Measurements from ENCODE around the gene FXYD4. TPM values are rescaled to one million over a fixed set of nuclear protein-coding genes. Genes with fewer than 3 reads are reported as not detected.

Gene FXYD4
- total and polyA plus RNA-seq, 4 donors, result not detected

GRCh38 chr10:43375401-43376020 lies 4.1 kb downstream of the FXYD4 start:
- Histone ChIP-seq H3K27ac (ENCODE audit: low read depth in 1 of 2, low read length in 2 of 2) (no peak overlapping the region), H3K36me3 (ENCODE audit: control insufficient read depth in 1 of 2, insufficient read depth in 2 of 2, low read length in 1 of 2) (no peaks in the 10 kb centered on the region), H3K4me1 (ENCODE audit: control insufficient read depth in 1 of 2, insufficient read depth in 2 of 2, low read length in 2 of 2) (no peaks in the 10 kb centered on the region), H3K27me3 (ENCODE audit: control insufficient read depth in 1 of 2, insufficient read depth in 2 of 2, low read length in 1 of 2) (no peaks in the 10 kb centered on the region), H3K9me3 (ENCODE audit: control insufficient read depth, low read length) (no peaks in the 10 kb centered on the region), H3K4me3 (ENCODE audit: low read length in 2 of 2) (no peak overlapping the region)
- intact Hi-C loops (cut with DNase I), result no loop called here
- peak; percentile 26 to 67 for DNase-seq
- WGBS, 2 donors, result 86% methylated on average over 11 to 12 of the region's 12 CpGs
- ATAC-seq (ENCODE audit: low FRiP score), result no peak

DNA sequence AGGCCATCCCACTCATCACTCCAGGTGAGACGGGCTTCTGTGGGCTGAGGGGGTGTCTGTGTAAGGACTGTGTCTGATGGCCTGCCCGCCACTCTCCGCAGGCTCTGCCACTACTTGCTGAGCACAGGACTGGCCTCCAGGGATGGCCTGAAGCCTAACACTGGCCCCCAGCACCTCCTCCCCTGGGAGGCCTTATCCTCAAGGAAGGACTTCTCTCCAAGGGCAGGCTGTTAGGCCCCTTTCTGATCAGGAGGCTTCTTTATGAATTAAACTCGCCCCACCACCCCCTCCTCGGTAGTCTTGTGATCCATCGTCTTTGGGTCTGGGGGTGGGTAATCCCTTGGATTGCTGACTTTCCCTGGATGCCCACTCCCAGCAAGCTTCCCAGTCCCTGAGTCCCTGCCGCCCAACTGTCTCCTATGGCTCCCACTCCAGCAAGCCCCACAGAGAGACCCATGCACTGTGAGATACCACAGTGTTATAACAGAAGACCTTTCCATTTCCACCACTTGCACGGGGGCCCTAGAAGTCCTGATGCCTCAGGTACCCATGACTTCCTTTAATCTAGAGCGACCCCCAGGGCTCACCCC lies 4.7 kb downstream of the FXYD4 start:
- Histone ChIP-seq H3K9me3 (ENCODE audit: control insufficient read depth, low read length) (no peaks in the 10 kb centered on the region), H3K36me3 (ENCODE audit: control insufficient read depth in 1 of 2, insufficient read depth in 2 of 2, low read length in 1 of 2) (no peaks in the 10 kb centered on the region), H3K4me1 (ENCODE audit: control insufficient read depth in 1 of 2, insufficient read depth in 2 of 2, low read length in 2 of 2) (no peaks in the 10 kb centered on the region), H3K27ac (ENCODE audit: low read depth in 1 of 2, low read length in 2 of 2) (no peak overlapping the region), H3K4me3 (ENCODE audit: low read length in 2 of 2) (no peak overlapping the region), H3K27me3 (ENCODE audit: control insufficient read depth in 1 of 2, insufficient read depth in 2 of 2, low read length in 1 of 2) (no peaks in the 10 kb centered on the region)
- DNase-seq (peak; percentile 23 to 65), ATAC-seq (ENCODE audit: low FRiP score) (no peak)
- intact Hi-C loops (cut with DNase I), result no loop called here
- 89 to 94% methylated on average over 9 of the region's 9 CpGs for WGBS, 2 donors

DNA sequence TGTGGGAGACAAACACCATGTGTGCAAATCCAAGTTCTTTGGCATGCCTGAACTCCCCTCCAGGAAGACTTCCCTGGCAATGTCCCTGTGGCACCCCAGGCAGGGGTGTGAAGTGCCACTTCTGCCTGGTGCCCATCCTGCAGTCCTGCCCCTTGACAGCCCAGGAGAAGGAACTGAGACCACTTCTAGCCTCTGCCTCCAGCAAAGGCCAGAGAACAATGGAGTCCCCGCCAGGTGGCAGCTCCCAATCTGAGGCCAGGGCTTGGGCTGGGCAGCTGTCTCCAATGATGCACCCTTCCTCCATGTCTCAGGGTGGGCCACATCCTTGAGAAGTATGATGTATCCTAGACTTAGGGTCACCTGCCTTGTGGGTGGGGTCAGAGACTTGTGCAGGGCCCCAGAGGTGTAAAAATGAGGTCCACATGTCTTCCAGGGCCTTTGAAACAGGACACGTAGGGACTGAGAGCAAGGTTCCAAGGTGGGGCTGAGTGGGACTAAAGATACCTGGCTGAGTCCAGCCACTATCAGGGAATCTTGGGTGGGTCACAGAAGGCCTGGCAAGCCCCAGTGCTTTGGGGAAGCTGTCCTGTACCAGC lies 5.5 kb downstream of the FXYD4 start:
- ATAC-seq (ENCODE audit: low FRiP score) (no peak), DNase-seq (peak; percentile 29 to 53)
- intact Hi-C loops (cut with DNase I), result no loop called here
- H3K36me3 ChIP-seq (ENCODE audit: control insufficient read depth in 1 of 2, insufficient read depth in 2 of 2, low read length in 1 of 2), result no peaks in the 10 kb centered on the region
- no peaks in the 10 kb centered on the region for H3K27me3 ChIP-seq (ENCODE audit: control insufficient read depth in 1 of 2, insufficient read depth in 2 of 2, low read length in 1 of 2)
- no peak overlapping the region for H3K4me3 ChIP-seq (ENCODE audit: low read length in 2 of 2)
- no peak overlapping the region for H3K27ac ChIP-seq (ENCODE audit: low read depth in 1 of 2, low read length in 2 of 2)
- no peaks in the 10 kb centered on the region for H3K4me1 ChIP-seq (ENCODE audit: control insufficient read depth in 1 of 2, insufficient read depth in 2 of 2, low read length in 2 of 2)
- WGBS, 2 donors, result 48 to 76% methylated on average over 2 of the region's 2 CpGs
- H3K9me3 ChIP-seq (ENCODE audit: control insufficient read depth, low read length), result no peaks in the 10 kb centered on the region

GRCh38 chr10:43377424-43377883 lies 6.0 kb downstream of the FXYD4 start:
- 80 to 87% methylated on average over 13 of the region's 13 CpGs for WGBS, 2 donors
- ATAC-seq (ENCODE audit: low FRiP score) (no peak), DNase-seq (peak; percentile 13 to 66)
- Histone ChIP-seq H3K4me3 (ENCODE audit: low read length in 2 of 2) (no peak overlapping the region), H3K9me3 (ENCODE audit: control insufficient read depth, low read length) (no peaks in the 10 kb centered on the region), H3K27me3 (ENCODE audit: control insufficient read depth in 1 of 2, insufficient read depth in 2 of 2, low read length in 1 of 2) (no peaks in the 10 kb centered on the region), H3K36me3 (ENCODE audit: control insufficient read depth in 1 of 2, insufficient read depth in 2 of 2, low read length in 1 of 2) (no peaks in the 10 kb centered on the region), H3K27ac (ENCODE audit: low read depth in 1 of 2, low read length in 2 of 2) (no peak overlapping the region), H3K4me1 (ENCODE audit: control insufficient read depth in 1 of 2, insufficient read depth in 2 of 2, low read length in 2 of 2) (no peaks in the 10 kb centered on the region)
- intact Hi-C loops (cut with DNase I), result no loop called here

- H3K4me3 ChIP-seq (ENCODE audit: low read length in 2 of 2), result no peak overlapping the region
- no peaks in the 10 kb centered on the region for H3K4me1 ChIP-seq (ENCODE audit: control insufficient read depth in 1 of 2, insufficient read depth in 2 of 2, low read length in 2 of 2)
- intact Hi-C loops (cut with DNase I), result no loop called here
- 87 to 92% methylated on average over 5 of the region's 5 CpGs for WGBS, 2 donors
- peaks cover 0 to 2% of the 10 kb centered on the region in 2 donors for H3K36me3 ChIP-seq (ENCODE audit: control insufficient read depth in 1 of 2, insufficient read depth in 2 of 2, low read length in 1 of 2)
- H3K27ac ChIP-seq (ENCODE audit: low read depth in 1 of 2, low read length in 2 of 2), result no peak overlapping the region
- no peaks in the 10 kb centered on the region for H3K9me3 ChIP-seq (ENCODE audit: control insufficient read depth, low read length)
- ATAC-seq (ENCODE audit: low FRiP score) (no peak), DNase-seq (peak in 1 of 2 donors; percentile 3)
- peaks cover 0 to 2% of the 10 kb centered on the region in 2 donors for H3K27me3 ChIP-seq (ENCODE audit: control insufficient read depth in 1 of 2, insufficient read depth in 2 of 2, low read length in 1 of 2)
These were observed 9.3 kb downstream of the FXYD4 start for GRCh38 chr10:43380610-43381222.

DNA sequence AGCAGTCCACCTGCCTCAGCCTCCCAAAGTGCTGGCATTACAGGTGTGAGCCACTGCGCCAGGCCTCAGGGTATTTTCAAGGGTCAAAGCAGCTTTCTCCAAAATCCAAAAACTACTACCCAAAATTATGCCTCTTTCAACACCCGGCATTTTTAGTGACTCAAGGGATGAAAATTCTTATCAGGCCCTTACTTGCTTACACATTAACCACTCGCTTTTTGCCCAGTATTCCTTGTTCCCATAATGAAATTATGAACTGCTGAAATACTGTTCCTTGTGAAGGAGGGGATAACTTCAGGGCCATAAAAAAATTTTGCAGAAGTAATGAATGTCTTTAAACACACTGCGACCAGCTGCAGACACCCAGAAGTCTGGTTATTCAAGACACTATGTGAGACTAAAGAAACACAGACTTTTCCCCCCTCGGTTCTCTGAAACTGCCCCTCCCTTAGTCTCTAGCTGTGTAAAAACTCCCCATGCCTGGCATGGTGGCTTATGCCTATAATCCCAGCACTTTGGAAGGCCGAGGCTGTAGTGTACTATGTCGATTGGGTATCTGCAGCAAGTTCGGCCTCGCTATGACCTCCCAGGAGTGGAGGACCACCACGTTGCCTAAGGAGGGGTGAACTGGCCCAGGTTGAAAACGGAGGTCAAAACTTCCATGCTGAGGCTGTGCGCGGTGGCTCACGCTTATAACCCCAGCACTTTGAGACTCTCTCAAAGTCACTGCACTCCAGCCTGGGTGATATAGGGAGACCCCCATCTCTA lies 12.0 kb downstream of the FXYD4 start:
- H3K27me3 ChIP-seq (ENCODE audit: control insufficient read depth in 1 of 2, insufficient read depth in 2 of 2, low read length in 1 of 2), result peaks cover 0 to 2% of the 10 kb centered on the region in 2 donors
- intact Hi-C loops (cut with DNase I), result no loop called here
- whole genome bisulfite sequencing, 2 donors, result 51 to 60% methylated on average over 14 of the region's 14 CpGs
- H3K9me3 ChIP-seq (ENCODE audit: control insufficient read depth, low read length), result no peaks in the 10 kb centered on the region
- DNase-seq, result peak; percentile 22 to 57
- no peak overlapping the region for H3K4me3 ChIP-seq (ENCODE audit: low read length in 2 of 2)
- peaks cover 0 to 10% of the 10 kb centered on the region in 2 donors for H3K36me3 ChIP-seq (ENCODE audit: control insufficient read depth in 1 of 2, insufficient read depth in 2 of 2, low read length in 1 of 2)
- no peak for ATAC-seq (ENCODE audit: low FRiP score)
- no peak overlapping the region for H3K27ac ChIP-seq (ENCODE audit: low read depth in 1 of 2, low read length in 2 of 2)
- no peaks in the 10 kb centered on the region for H3K4me1 ChIP-seq (ENCODE audit: control insufficient read depth in 1 of 2, insufficient read depth in 2 of 2, low read length in 2 of 2)

DNA sequence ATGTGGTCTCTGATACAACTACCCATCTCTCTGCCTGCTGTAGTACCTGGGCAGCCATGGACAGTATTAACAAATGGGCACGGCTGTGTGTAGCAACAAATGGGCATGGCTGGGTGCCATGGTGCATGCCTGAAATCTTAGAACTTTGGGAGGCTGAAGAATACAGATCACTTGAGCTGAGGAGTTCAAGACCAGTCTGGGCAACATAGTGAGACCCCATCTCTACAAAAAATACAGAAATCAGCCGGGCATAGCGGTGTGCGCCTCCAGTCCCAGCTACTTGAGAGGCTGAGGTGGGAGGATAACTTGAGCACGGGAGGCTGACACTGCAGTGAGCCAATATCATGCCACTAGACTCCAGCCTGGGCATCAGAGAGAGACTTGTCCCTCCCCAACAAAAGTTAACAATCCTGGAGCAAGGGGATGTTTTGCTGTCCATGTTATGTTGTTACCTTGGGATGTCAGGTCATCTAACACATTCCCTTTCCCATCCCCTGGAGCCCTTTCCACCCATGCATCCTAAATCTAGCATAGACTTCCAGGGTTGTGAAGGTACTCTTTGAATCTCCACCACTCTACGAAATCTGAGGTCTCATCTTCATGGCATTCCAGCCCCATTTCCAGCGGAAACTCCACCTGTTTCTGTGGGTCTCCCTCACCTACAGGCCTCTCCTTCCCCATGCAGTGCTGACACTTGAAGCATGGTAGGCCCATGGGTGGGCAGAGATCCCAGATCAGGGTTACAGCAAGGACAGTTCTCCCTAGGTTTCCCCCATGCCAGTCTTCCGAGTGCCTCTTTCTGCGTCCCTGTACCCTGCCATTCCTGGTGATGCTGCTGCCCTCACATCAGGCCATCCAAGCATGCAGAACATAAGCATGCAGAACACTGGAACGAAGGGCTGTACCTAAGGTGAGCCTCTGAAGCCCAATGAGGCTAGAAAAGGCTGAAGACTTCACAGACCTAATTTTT lies 13.1 kb downstream of the FXYD4 start:
- intact Hi-C loops (cut with DNase I), result no loop called here
- H3K27ac ChIP-seq (ENCODE audit: low read depth in 1 of 2, low read length in 2 of 2), result no peak overlapping the region
- no peak overlapping the region for H3K4me3 ChIP-seq (ENCODE audit: low read length in 2 of 2)
- H3K9me3 ChIP-seq (ENCODE audit: control insufficient read depth, low read length), result no peaks in the 10 kb centered on the region
- H3K4me1 ChIP-seq (ENCODE audit: control insufficient read depth in 1 of 2, insufficient read depth in 2 of 2, low read length in 2 of 2), result no peaks in the 10 kb centered on the region
- H3K36me3 ChIP-seq (ENCODE audit: control insufficient read depth in 1 of 2, insufficient read depth in 2 of 2, low read length in 1 of 2), result peaks cover 2 to 10% of the 10 kb centered on the region in 2 donors
- WGBS, 2 donors, result 79 to 81% methylated on average over 10 of the region's 10 CpGs
- DNase-seq (peak; percentile 23 to 53), ATAC-seq (ENCODE audit: low FRiP score) (no peak)
- peaks cover 0 to 2% of the 10 kb centered on the region in 2 donors for H3K27me3 ChIP-seq (ENCODE audit: control insufficient read depth in 1 of 2, insufficient read depth in 2 of 2, low read length in 1 of 2)

All from aorta (tissue), 5 donors.